ENCODE measurements around the gene AFAP1.

AFAP1 gene

GRCh38 chr4:7868436-7868775, 71.3 kb downstream of the AFAP1 start:
- DNase-seq (ENCODE audit: low read depth in 1 of 2, low spot score in 1 of 2), result no peak

GRCh38 chr4:7867701-7868435, 71.8 kb downstream of the AFAP1 start:
- no peak for DNase-seq (ENCODE audit: low read depth in 1 of 2, low spot score in 1 of 2)

GRCh38 chr4:7867191-7867590, 72.5 kb downstream of the AFAP1 start:
- no peak for DNase-seq (ENCODE audit: low read depth in 1 of 2, low spot score in 1 of 2)

GRCh38 chr4:7865533-7865932, 74.1 kb downstream of the AFAP1 start:
- no peak for DNase-seq (ENCODE audit: low read depth in 1 of 2, low spot score in 1 of 2)

DNA sequence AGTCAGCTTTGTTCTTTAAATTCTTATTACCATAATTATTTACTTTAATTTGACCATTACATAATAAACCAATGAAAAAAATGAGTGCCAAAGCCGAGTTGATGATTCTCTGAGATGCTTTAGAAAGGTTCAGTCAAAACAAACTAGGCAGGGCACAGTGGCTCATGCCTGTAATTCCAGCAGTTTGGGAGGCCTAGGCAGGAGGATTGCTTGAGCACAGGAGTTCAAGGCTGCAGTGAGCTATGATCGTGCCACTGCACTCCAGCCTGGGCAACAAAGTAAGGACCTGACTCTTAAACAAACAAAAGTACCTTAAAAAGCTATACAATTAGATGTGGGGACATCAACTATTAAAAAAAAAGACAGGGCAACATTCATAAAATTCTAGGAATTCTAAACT, 75.0 kb downstream of the AFAP1 start:
- no peak for DNase-seq (ENCODE audit: low read depth in 1 of 2, low spot score in 1 of 2)

- DNase-seq (ENCODE audit: low read depth in 1 of 2, low spot score in 1 of 2), result no peak
Observed at GRCh38 chr4:7863911-7864681, 75.6 kb downstream of the AFAP1 start.

GRCh38 chr4:7862561-7863192, 77.0 kb downstream of the AFAP1 start:
- no peak for DNase-seq (ENCODE audit: low read depth in 1 of 2, low spot score in 1 of 2)

DNA sequence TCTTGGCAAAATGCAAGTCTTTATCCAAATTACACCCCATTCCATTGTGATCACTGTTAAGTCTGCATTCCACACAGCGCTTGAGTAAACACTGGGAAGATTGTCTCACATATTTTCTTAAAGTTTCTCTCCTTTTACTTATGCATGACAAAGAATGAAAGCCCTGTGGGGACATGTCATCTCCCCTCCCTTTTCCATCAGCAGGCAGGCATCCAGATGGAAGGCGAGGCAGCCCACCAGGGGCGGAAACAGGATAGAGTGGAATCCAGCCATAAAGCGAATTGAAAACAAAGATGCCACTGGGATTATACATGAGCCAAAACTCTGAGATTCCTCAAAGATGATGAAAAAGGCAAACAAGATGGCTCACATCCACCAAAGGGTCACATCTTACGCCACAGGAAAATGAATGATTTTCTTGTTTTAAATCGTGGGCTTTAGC, 78.2 kb downstream of the AFAP1 start:
- no peak for DNase-seq (ENCODE audit: low read depth in 1 of 2, low spot score in 1 of 2)

- no peak for DNase-seq (ENCODE audit: low read depth in 1 of 2, low spot score in 1 of 2)
Observed at GRCh38 chr4:7860600-7861163, 79.0 kb downstream of the AFAP1 start.

DNA sequence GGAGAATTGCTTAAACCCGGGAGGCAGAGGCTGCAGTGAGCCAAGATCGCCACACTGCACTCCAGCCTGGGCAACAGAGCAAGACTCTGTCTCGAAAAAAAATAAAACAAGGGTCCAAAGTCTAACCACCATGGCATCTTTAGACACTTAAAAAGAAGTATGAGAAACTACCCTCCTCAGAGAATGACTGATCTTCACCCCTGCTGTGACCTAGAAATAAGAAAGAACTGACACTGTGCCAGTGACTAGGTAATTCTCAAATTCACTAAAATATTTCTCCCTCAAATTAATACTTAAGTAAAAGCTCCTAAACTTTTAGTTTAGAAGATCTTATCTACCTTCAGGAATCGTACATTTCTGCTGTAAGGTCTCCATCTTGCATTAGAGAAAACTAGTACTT, 80.3 kb downstream of the AFAP1 start:
- DNase-seq (ENCODE audit: low read depth in 1 of 2, low spot score in 1 of 2), result no peak

DNA sequence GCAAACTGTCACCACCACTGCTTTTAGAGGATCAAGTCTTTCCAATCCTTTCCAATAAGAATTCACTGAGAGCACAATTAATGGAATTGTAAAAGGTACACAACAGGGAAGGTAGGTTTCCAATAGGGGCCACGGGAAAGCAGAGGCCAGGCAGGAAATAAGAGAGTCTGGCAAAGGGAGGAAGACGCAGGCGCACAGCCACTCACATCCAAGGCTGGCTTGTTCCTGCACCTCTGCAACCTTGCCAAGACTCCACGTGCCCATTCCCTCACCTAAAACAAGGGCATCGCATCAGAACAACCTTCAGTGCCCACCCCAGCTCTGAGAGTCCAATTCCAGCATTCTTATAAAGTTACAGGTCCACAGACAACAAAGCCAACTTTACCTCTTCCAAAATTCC, 81.2 kb downstream of the AFAP1 start:
- DNase-seq (ENCODE audit: low read depth in 1 of 2, low spot score in 1 of 2), result no peak

DNA sequence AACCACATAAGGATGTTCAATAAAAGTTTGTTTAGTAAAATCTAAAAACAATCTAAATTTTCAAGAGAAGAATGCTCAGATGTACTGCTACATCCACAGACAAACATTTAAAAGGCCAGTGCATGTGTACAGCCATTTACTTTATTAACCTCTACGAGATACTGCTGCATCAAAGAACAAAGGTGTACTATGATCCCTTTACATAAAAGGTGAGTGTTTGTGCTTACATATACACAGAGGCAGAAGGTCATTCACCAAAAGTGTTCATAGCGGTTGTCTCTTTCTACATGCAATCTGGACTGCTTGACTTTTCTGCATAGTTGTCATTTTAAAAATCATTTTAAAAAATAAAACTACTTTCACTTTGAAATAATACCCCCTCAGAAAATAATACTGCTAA, 81.7 kb downstream of the AFAP1 start:
- no peak for DNase-seq (ENCODE audit: low read depth in 1 of 2, low spot score in 1 of 2)

DNA sequence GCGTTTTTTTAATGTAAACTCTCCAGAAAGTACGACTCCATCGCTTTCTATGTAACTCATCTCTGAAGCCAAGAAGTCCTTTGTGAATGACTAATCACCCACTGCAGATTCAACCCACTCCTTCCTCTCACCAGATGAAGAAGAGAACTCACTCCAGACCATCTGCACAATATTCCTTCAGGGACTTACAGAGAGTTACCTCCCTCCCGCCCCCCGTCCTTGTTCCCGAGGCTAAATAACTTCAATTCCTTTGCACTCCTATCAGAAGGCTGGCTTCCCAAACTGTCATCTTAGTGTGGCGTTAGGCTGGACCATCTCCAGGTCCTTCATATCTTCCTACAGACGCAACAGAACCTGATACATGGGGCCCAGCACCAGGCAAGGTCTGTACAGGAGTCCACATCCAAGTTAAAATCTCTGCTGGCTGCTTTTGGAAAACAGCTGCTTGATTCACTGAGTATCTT, 82.4 kb downstream of the AFAP1 start:
- DNase-seq (ENCODE audit: low read depth in 1 of 2, low spot score in 1 of 2), result no peak

- DNase-seq (ENCODE audit: low read depth in 1 of 2, low spot score in 1 of 2), result no peak
Observed at GRCh38 chr4:7855731-7856130, 83.9 kb downstream of the AFAP1 start.

DNA sequence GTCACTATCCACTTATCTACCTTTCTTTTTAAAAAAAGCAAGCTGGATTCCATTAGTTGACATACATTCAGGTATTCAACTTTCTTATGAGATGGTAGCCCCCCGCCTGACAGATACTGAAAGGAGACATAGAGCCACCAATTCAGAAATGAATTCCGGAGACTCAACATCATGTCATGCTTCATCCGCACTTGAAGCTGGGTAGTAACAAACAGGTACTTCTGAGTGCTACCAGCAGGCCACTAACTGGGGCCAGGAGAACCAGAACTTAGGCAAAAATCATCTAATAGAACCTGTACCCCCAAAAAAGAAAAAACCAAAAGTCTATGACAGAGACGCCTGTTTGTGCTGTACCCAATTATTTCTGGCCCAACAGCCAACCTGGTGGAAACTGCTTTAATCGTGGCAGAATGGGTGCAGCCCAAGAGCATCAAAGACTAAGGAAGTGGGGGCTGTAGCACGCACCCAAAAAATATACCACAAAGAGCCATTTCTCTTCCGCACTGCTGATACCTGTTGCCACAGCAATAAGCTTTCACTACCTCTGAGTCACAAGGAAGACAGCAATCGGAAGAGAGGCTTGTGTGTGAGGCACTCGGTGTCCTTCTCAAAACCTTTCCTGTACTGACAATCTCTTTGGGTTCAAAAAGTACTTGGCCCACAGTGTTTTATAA, 84.8 kb downstream of the AFAP1 start:
- peak; percentile 25 to 58 for DNase-seq (ENCODE audit: low read depth in 1 of 2, low spot score in 1 of 2)

GRCh38 chr4:7854216-7854615, 85.4 kb downstream of the AFAP1 start:
- no peak for DNase-seq (ENCODE audit: low read depth in 1 of 2, low spot score in 1 of 2)

DNA sequence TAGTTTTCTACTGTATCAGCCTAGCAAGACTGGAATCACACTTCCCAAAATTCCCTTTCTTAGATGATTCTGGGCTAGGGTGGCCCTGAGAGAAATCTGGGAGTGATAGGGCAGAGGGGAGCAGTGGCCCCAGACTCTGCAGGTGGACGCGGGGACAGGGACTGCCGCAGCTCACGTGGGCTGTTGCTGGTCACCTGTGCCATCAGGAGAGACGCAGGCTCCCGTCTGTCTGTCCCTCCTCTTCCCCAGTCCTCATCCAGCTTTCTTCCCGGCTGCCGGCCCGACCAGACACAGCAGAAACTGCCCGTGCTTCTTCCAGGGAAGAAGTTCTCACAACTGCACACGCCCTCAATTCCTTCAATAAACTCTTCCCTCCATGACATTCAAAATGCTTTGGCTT, 86.4 kb downstream of the AFAP1 start:
- no peak for DNase-seq (ENCODE audit: low read depth in 1 of 2, low spot score in 1 of 2)

DNA sequence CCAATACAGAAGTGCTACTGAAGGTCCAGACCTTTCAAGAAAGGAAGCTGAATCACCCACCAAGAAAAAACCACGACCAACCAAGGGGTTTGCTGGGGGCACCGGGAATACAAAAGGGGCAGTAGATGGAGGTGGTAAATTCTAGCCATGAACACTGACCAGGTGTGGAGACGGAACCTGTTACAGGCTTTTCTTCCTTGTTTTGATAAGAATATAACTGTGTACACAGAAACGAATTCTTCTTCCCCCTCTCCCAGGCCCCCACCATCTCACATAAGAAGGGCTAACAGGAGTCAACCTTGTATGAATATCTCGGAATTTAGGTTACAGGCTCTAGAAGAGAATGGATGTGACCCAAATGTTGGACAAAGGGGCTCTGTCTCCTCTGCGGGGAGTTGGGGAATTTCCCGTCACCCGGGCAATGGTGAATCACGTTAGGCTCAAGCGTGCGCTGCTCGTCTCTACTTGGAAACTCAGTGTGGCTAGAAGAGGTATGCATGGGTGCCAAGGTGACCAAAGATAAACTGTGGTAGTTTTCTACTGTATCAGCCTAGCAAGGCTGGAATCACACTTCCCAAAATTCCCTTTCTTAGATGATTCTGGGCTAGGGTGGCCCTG, 87.0 kb downstream of the AFAP1 start:
- DNase-seq (ENCODE audit: low read depth in 1 of 2, low spot score in 1 of 2), result no peak

DNA sequence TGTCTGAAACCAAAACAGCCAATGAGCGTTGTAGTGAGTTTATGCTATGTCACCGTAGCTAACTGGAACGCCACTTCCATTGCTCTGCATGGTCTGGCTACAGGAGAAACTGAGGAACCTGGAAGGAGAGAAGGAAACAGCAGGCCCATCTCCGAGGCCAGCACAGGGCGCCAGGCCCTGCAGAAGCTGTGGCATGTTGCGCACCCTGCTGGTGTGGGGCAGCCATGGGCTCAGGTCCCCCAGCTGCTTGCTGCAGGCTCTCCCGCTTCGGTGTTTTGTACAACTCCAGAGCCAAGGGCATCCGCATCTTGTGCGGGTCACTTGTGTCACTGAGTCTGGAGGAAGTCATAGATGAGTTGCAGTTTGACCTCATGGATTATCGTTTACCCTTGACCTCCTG, 89.2 kb downstream of the AFAP1 start:
- DNase-seq (ENCODE audit: low read depth in 1 of 2, low spot score in 1 of 2), result no peak

DNA sequence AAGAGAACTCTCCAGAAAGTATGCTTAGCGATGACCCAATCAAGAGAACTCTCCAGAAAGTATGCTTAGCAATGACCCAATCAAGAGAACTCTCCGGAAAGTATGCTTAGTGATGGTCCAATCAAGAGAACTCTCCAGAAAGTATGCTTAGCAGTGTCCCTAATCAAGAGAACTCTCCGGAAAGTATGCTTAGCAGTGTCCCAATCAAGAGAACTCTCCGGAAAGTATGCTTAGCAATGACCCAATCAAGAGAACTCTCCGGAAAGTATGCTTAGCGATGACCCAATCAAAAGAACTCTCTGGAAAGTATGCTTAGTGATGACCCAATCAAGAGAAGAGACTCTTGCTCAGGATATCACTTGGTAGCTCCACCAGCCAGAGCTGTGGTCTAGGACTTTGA, 92.5 kb downstream of the AFAP1 start:
- no peak for DNase-seq (ENCODE audit: low read depth in 1 of 2, low spot score in 1 of 2)

All from activated T-helper 1 cell treated with anti-CD3 and anti-CD28 coated beads, Interleukin-2, amount 50 U/mL, for 16 hours (primary cell).